OCI-LY3 (cell line): ENCODE measurements around the gene PRPSAP1.

ENCODE experiments used
- CTCF ChIP-seq: fragments of 200-600, 300-600 bp; sonication (generic); IDR thresholded peaks from 2 replicates; pipeline ENCODE4 v1.5.1; 2014; ENCODE audit warnings: antibody characterized with exemption, low read length, low read depth
- EZH2phosphoT487 ChIP-seq: fragments of 200-600 bp; shearing (Covaris generic); IDR thresholded peaks from 2 replicates; pipeline ENCODE4 v1.6.1; 2018; ENCODE audit warnings: antibody characterized with exemption, mixed run types, low read depth

GRCh38 chr17:76382803-76383545 is 29.3 kb upstream of the PRPSAP1 start:
- TF ChIP-seq CTCF (no peak), EZH2phosphoT487 (no peak)
